ENCODE results near the gene BICDL1. TPM values are rescaled to one million over a fixed set of nuclear protein-coding genes. Genes with fewer than 3 reads are reported as not detected.
A peak's percentile ranks its signal among the peaks of the same experiment; 100 is the strongest.

BICDL1 gene
- total and polyA plus RNA-seq, 2 experiments from 2014 or later = not detected

DNA sequence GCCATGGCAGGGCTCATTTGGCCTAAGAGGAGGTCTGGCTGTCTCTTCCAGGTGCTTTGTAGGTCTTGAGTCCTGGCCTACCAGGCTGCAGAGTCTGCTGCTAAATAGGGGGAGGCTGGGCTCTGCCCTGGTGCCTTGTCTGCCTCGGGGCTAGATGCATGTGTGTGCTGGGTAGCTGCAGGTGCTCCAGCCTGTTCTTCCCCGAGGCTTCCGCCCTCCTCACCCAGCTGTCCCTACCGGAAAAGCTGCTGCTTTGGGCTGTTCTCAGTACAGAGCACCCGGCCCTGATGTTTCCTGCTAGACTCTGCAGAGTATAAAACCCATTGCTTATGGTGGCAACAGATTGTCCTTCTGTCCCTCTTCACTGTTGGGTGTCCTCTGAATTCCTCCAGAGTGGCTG is 89.8 kb downstream of the BICDL1 start:
- DNase-seq = no peak
- no peaks in the 10 kb centered on the region for H4K20me1 ChIP-seq (ENCODE audit: insufficient read depth)
- H3F3A ChIP-seq (ENCODE audit: insufficient read depth) = no peaks in the 10 kb centered on the region
- WGBS, 2 experiments (ENCODE audit: low coverage in 1 of 2, low lambda C conversion rate in 2 of 2, missing lambda C conversion rate in 2 of 2) = 39 to 50% methylated on average over 5 of the region's 5 CpGs
- H3K4me1 ChIP-seq (ENCODE audit: insufficient read depth) = no peaks in the 10 kb centered on the region
- H3K79me2 ChIP-seq (ENCODE audit: insufficient read depth) = no peaks in the 10 kb centered on the region
- no peak overlapping the region for H2AFZ ChIP-seq
- TF ChIP-seq EZH2phosphoT487 (IDR thresholded peaks at IDR 0.05; ENCODE audit: insufficient read depth, low read depth) = no peak
- H3K4me3 ChIP-seq = no peak overlapping the region
- peaks cover 11% of the 10 kb centered on the region; the same call in 1 of the 2 replicates for H3K27me3 ChIP-seq (replicated peaks; ENCODE audit: insufficient read depth)
- no peak overlapping the region for H3K27ac ChIP-seq
- no peaks in the 10 kb centered on the region for H3K9me3 ChIP-seq (ENCODE audit: low read depth)
- no peak overlapping the region for H3K4me2 ChIP-seq (ENCODE audit: unreplicated experiment)
- H3K9me2 ChIP-seq (ENCODE audit: insufficient read depth) = no peaks in the 10 kb centered on the region
- no peak overlapping the region for H3K9ac ChIP-seq
- in situ Hi-C loops (cut with MboI) = no loop called here
- no peaks in the 10 kb centered on the region for H3K36me3 ChIP-seq (ENCODE audit: low read depth)

GRCh38 chr12:120079411-120080400 is 90.7 kb downstream of the BICDL1 start:
- no peak overlapping the region for H3K4me3 ChIP-seq
- peaks cover 8% of the 10 kb centered on the region; the same call in 1 of the 2 replicates for H3K27me3 ChIP-seq (replicated peaks; ENCODE audit: insufficient read depth)
- peak; percentile 58 for DNase-seq
- H3K9ac ChIP-seq = no peak overlapping the region
- H3K4me2 ChIP-seq (ENCODE audit: unreplicated experiment) = no peak overlapping the region
- H3K4me1 ChIP-seq (ENCODE audit: insufficient read depth) = no peaks in the 10 kb centered on the region
- H3K27ac ChIP-seq = no peak overlapping the region
- no peaks in the 10 kb centered on the region for H3K79me2 ChIP-seq (ENCODE audit: insufficient read depth)
- H2AFZ ChIP-seq = no peak overlapping the region
- H4K20me1 ChIP-seq (ENCODE audit: insufficient read depth) = no peaks in the 10 kb centered on the region
- H3K9me3 ChIP-seq (ENCODE audit: low read depth) = no peaks in the 10 kb centered on the region
- no peaks in the 10 kb centered on the region for H3F3A ChIP-seq (ENCODE audit: insufficient read depth)
- 42 to 43% methylated on average over 9 of the region's 9 CpGs for WGBS, 2 experiments (ENCODE audit: low coverage in 1 of 2, low lambda C conversion rate in 2 of 2, missing lambda C conversion rate in 2 of 2)
- in situ Hi-C loops (cut with MboI) = no loop called here
- H3K9me2 ChIP-seq (ENCODE audit: insufficient read depth) = no peaks in the 10 kb centered on the region
- TF ChIP-seq EZH2 (IDR thresholded peaks at IDR 0.05; ENCODE audit: insufficient read depth, poor library complexity, severe bottlenecking) = no peak
- TF ChIP-seq EZH2phosphoT487 (IDR thresholded peaks at IDR 0.05; ENCODE audit: insufficient read depth, low read depth) = no peak
- H3K36me3 ChIP-seq (ENCODE audit: low read depth) = no peaks in the 10 kb centered on the region

DNA sequence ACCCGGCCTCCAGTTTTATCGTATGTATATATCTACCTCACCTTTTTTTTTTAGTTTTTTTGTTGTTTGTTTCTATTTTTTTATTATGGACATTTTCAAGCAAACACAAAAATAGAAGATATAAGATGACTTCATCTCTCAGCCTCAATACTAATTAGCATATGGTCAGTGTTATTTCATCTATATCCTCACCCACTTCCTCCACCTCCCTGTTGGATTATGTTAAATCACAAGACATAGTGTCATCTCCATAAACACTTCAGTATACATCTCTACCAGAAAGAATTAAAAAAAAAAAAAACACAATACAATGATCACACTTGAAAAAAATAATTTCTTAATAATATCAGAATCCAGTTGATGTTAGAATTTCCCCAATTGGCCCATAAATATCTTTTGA is 92.6 kb downstream of the BICDL1 start:
- TF ChIP-seq EZH2 (IDR thresholded peaks at IDR 0.05; ENCODE audit: insufficient read depth, poor library complexity, severe bottlenecking) = no peak
- no peak for TF ChIP-seq EZH2phosphoT487 (IDR thresholded peaks at IDR 0.05; ENCODE audit: insufficient read depth, low read depth)
- Histone ChIP-seq H3F3A (ENCODE audit: insufficient read depth) (no peaks in the 10 kb centered on the region), H3K27ac (no peak overlapping the region), H2AFZ (no peak overlapping the region), H3K27me3 (replicated peaks; ENCODE audit: insufficient read depth) (peaks cover 8% of the 10 kb centered on the region; the same call in 1 of the 2 replicates), H3K79me2 (ENCODE audit: insufficient read depth) (no peaks in the 10 kb centered on the region), H3K4me2 (ENCODE audit: unreplicated experiment) (no peak overlapping the region), H3K9ac (no peak overlapping the region), H3K4me3 (no peak overlapping the region), H3K9me2 (ENCODE audit: insufficient read depth) (no peaks in the 10 kb centered on the region), H4K20me1 (ENCODE audit: insufficient read depth) (no peaks in the 10 kb centered on the region), H3K9me3 (ENCODE audit: low read depth) (no peaks in the 10 kb centered on the region), H3K36me3 (ENCODE audit: low read depth) (no peaks in the 10 kb centered on the region), H3K4me1 (ENCODE audit: insufficient read depth) (peaks cover 3% of the 10 kb centered on the region; the same call in 1 of the 2 replicates)
- in situ Hi-C loops (cut with MboI) = no loop called here
- WGBS, 2 experiments (ENCODE audit: low coverage in 1 of 2, low lambda C conversion rate in 2 of 2, missing lambda C conversion rate in 2 of 2) = 63 to 72% methylated on average over 2 of the region's 2 CpGs
- no peak for DNase-seq

DNA sequence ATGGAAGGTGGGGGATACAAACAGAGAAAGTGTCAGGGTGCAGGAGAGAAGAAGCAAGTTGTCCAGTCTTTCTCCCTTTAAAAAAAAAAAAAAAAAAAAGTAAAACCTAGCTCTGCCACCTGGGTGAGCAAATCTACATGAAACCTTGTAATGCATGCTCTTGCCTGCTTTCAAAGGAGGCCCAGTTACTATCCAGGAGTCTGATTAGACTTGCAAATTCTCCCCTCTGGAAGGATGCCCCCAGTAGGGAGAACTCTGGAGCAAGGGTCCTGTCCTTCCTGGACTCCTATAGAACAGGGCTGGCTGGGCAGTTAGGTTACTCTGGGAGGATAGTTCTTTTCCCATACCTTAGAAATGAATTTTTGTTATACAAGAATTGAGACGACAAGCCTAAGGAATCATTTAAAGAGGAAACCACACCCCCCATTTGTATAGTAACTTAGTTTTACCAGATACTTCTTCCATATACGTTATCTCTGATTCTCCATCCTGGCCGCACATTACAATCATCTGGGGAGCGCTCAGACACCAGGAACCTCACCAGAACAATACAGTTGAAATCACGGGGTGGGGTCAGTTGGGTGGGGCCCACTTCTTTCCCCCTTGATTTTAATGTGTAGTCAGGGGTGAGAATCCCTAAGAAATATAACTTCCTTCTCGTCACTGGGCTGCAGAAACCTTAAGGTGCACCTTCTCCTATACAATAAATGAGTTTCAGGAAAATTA is 97.0 kb downstream of the BICDL1 start:
- Histone ChIP-seq H4K20me1 (ENCODE audit: insufficient read depth) (no peaks in the 10 kb centered on the region), H3K79me2 (ENCODE audit: insufficient read depth) (no peaks in the 10 kb centered on the region), H3K4me3 (peak overlapping the region; percentile 68), H2AFZ (peak overlapping the region; percentile 78; the same call in 1 of the 2 replicates), H3K9ac (peak overlapping the region; percentile 69), H3K27me3 (replicated peaks; ENCODE audit: insufficient read depth) (no peaks in the 10 kb centered on the region), H3K27ac (peak overlapping the region; percentile 41), H3K9me2 (ENCODE audit: insufficient read depth) (no peaks in the 10 kb centered on the region), H3F3A (ENCODE audit: insufficient read depth) (peaks cover 11% of the 10 kb centered on the region), H3K36me3 (ENCODE audit: low read depth) (no peaks in the 10 kb centered on the region), H3K4me2 (ENCODE audit: unreplicated experiment) (peak overlapping the region; percentile 83), H3K4me1 (ENCODE audit: insufficient read depth) (peaks cover 3% of the 10 kb centered on the region; the same call in 1 of the 2 replicates), H3K9me3 (ENCODE audit: low read depth) (no peaks in the 10 kb centered on the region)
- in situ Hi-C loops (cut with MboI) = no loop called here
- no peak for TF ChIP-seq EZH2phosphoT487 (IDR thresholded peaks at IDR 0.05; ENCODE audit: insufficient read depth, low read depth)
- TF ChIP-seq EZH2 (IDR thresholded peaks at IDR 0.05; ENCODE audit: insufficient read depth, poor library complexity, severe bottlenecking) = no peak
- no peak for DNase-seq
- 54 to 55% methylated on average over 6 of the region's 6 CpGs for WGBS, 2 experiments (ENCODE audit: low coverage in 1 of 2, low lambda C conversion rate in 2 of 2, missing lambda C conversion rate in 2 of 2)

Data from GM23248 (cell line).